Esophagus muscularis mucosa (tissue), 4 donors: ENCODE results near the gene LSMEM2. TPM values are rescaled to one million over a fixed set of nuclear protein-coding genes. Genes with fewer than 3 reads are reported as not detected.

Source experiments
- DNase-seq: peaks from one replicate; pipeline ENCODE4 v3.0.0-alpha.2; 2017; ENCODE audit errors: extremely low spot score
- H3K27ac ChIP-seq, 4 donors: fragments of 200-600 bp; sonication (generic); replicated peaks in 1 of 4; 1 replicate in 3 of 4; 2 replicates in 1 of 4; pipeline ENCODE4 v1.5.1; 2016 to 2019; ENCODE audit warnings: mild to moderate bottlenecking in 1 of 4
- H3K27me3 ChIP-seq, 4 donors: fragments of 200-600 bp; sonication (generic); one replicate each; pipeline versions ENCODE4 v1.5.1 to v1.6.0; 2016 to 2019
- H3K36me3 ChIP-seq, 4 donors: fragments of 200-600 bp; sonication (generic); one replicate each; pipeline ENCODE4 v1.5.1; 2016 to 2019
- H3K4me1 ChIP-seq, 4 donors: fragments of 200-600 bp; sonication (generic); one replicate each; pipeline ENCODE4 v1.5.1; 2016 to 2019
- H3K4me3 ChIP-seq, 4 donors: fragments of 200-600 bp; sonication (generic); 1 replicate in 2 of 4; 2 replicates in 2 of 4; pipeline ENCODE4 v1.5.1; 2016 to 2019; ENCODE audit warnings: mild to moderate bottlenecking in 4 of 4, moderate library complexity in 1 of 4
- H3K9me3 ChIP-seq, 4 donors: fragments of 200-600 bp; sonication (generic); 1 replicate in 3 of 4; 2 replicates in 1 of 4; pipeline ENCODE4 v1.5.1; 2016 to 2019
- EP300 ChIP-seq: sonication (generic); formaldehyde crosslinking; IDR thresholded peaks from one replicate; pipeline ENCODE4 v1.6.1; 2017; ENCODE audit warnings: antibody characterized with exemption
- POLR2A ChIP-seq: fragments of 450-650 bp; IDR thresholded peaks from one replicate; pipeline ENCODE4 v1.6.1; 2017; ENCODE audit warnings: antibody characterized with exemption, moderate library complexity, mild to moderate bottlenecking, low read depth
- POLR2AphosphoS5 ChIP-seq, 2 donors: sonication (generic); formaldehyde crosslinking; IDR thresholded peaks; one replicate each; pipeline ENCODE4 v1.6.1; 2017; ENCODE audit warnings: antibody characterized with exemption in 2 of 2
- WGBS: methylation state at CpG from one replicate; pipeline ENCODE4 v1.1.5; 2018; 5-methylcytosine and 5-hydroxymethylcytosine counted together
- intact Hi-C: fragments of 100-400 bp; cut with DNase I; formaldehyde crosslinking; loops from one replicate; pipeline ENCODE4 v1.15.1; 2023
- total RNA-seq, 4 donors: library from RNA; depleted of rRNA; stranded (reverse); fragments of >200 nt; gene quantifications; one replicate each; pipeline versions ENCODE4 v1.1.0 to v1.2.1, GENCODE V29; 2016
- TF ChIP-seq, protein P1 (sequence below), 3 experiments: fragments of 200-600 bp in 2 of 3; fragments of 450-650 bp in 1 of 3; sonication (generic) in 2 of 3; IDR thresholded peaks; one replicate each; pipeline ENCODE4 v1.5.1; 2017 to 2019; ENCODE audit warnings: antibody characterized with exemption in 3 of 3, mild to moderate bottlenecking in 2 of 3, moderate library complexity in 1 of 3

LSMEM2 gene
- total RNA-seq, 4 donors from 2014 or later: not detected

DNA sequence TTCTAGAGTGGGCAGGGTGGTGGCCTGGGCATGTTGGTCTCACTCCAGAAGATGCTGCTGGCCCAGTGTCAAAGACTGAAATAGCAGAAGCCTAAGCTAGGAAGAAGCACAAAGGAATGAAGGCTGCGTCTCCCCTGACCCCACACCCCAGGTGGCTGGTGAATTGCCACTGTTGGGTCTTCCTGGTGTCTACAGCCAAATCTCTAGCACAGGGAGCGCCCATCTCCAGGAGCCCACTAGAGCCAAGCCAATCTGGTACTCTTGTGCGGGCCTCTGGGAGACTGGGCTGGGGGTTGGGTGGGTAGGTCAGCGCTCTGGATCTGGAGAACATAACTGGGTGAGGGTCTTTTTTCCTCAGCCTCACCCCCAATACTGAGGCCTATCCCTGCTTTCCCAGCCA, 48.2 kb downstream of the LSMEM2 start:
- no peak for DNase-seq
- intact Hi-C loops: no loop called here
- H3K27me3 ChIP-seq: no peaks in the 10 kb centered on the region
- peaks cover 34 to 57% (median 52%) of the 10 kb centered on the region in 4 donors for H3K36me3 ChIP-seq
- peak overlapping the region; percentile 85 to 100 (median 98) for H3K4me3 ChIP-seq
- H3K27ac ChIP-seq: peak overlapping the region; percentile 83 to 93 (median 92)
- no peak for TF ChIP-seq POLR2A
- no peak for TF ChIP-seq POLR2AphosphoS5 (IDR thresholded peaks at IDR 0.05)
- TF ChIP-seq, protein P1, sequence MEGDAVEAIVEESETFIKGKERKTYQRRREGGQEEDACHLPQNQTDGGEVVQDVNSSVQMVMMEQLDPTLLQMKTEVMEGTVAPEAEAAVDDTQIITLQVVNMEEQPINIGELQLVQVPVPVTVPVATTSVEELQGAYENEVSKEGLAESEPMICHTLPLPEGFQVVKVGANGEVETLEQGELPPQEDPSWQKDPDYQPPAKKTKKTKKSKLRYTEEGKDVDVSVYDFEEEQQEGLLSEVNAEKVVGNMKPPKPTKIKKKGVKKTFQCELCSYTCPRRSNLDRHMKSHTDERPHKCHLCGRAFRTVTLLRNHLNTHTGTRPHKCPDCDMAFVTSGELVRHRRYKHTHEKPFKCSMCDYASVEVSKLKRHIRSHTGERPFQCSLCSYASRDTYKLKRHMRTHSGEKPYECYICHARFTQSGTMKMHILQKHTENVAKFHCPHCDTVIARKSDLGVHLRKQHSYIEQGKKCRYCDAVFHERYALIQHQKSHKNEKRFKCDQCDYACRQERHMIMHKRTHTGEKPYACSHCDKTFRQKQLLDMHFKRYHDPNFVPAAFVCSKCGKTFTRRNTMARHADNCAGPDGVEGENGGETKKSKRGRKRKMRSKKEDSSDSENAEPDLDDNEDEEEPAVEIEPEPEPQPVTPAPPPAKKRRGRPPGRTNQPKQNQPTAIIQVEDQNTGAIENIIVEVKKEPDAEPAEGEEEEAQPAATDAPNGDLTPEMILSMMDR (IDR thresholded peaks at IDR 0.05): no peak
- TF ChIP-seq EP300: no peak
- H3K4me1 ChIP-seq: peaks cover 38 to 68% (median 60%) of the 10 kb centered on the region in 4 donors
- no peaks in the 10 kb centered on the region for H3K9me3 ChIP-seq
- 66% methylated on average over 4 of the region's 4 CpGs for WGBS

DNA sequence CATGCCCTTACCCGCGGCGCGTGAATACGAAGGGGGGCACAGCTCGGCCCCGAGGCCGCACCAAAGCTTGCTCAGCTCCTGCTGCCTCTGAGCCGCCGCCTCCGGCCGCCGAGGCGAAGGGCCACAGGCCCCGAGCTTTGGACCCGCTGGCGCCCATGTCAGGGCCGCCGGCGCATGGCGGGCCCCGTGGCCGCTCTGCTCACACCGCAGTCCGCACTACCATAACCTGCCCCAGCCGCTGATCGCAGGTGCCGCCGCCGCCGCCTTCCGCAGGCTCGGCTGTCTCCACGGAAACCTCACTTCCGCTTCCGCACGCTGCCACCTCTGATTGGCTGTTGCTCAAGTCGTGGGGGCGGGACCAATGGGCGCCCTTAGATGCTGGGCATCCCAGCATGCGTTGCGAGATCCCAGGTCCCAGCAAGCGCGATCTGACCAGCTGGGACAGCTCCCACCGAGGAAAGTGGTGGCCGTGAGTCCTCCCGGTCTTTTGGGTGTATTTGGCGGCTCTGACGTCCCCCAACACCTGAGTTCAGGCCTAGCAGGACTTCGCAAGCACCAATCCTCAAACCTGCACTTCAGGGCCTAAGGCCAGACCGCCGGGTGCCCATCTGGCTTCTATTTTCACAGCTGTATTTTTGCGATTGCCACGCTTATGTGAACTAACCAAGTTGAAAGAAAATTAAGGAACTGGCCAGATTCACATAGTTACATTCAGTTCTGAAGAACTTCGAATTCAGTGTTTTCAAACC, 49.2 kb downstream of the LSMEM2 start, which contains the start of gene TUSC2:
TUSC2 (minus strand) TSS at position 281 of the 749 bp plus-strand sequence; CDS start at position 157, 124 bp downstream.
- peak within 1 kb of the TSS; percentile 83 to 93 (median 92) for H3K27ac ChIP-seq
- no peaks in the 10 kb centered on the region for H3K27me3 ChIP-seq
- H3K36me3 ChIP-seq: peaks cover 34 to 67% (median 56%) of the 10 kb centered on the region in 4 donors
- H3K4me1 ChIP-seq: peaks cover 48 to 68% (median 62%) of the 10 kb centered on the region in 4 donors
- peak; percentile 99 for DNase-seq
- intact Hi-C loops: no loop called here
- peak within 1 kb of the TSS; percentile 85 to 100 (median 98) for H3K4me3 ChIP-seq
- TF ChIP-seq, protein P1 (IDR thresholded peaks at IDR 0.05): peak in 1 of 3 experiments; percentile 20
- TF ChIP-seq EP300 (no peak), POLR2AphosphoS5 (IDR thresholded peaks at IDR 0.05) (peak; percentile 96 to 97), POLR2A (peak; percentile 62)
- WGBS: 9% methylated on average over 15 of the region's 55 CpGs
- no peaks in the 10 kb centered on the region for H3K9me3 ChIP-seq

DNA sequence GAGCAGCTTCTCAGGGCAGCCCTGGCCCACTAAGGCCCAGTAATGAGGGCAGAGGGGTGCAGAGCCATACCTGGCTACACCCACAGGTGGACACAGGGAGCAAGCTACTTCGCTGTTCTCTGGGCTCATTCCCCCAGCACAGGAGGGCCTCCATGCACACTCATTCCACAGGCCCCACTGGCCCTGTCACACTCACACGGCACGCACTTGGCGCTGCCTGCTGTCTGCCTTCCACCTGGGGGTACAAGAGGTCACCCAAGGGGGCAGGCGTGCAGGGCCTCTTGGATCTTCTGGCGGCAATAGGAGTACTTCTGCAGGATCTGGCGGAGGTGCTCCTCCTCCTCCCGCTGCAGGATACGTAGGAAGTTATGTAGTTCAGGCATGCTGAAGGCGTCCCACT, 51.4 kb downstream of the LSMEM2 start:
- peaks cover 34 to 61% (median 50%) of the 10 kb centered on the region in 4 donors for H3K36me3 ChIP-seq
- no peaks in the 10 kb centered on the region for H3K27me3 ChIP-seq
- TF ChIP-seq, protein P1 (IDR thresholded peaks at IDR 0.05): no peak
- TF ChIP-seq EP300: no peak
- intact Hi-C loops: no loop called here
- no peaks in the 10 kb centered on the region for H3K9me3 ChIP-seq
- no peak overlapping the region for H3K4me3 ChIP-seq
- H3K4me1 ChIP-seq: peaks cover 54 to 70% (median 65%) of the 10 kb centered on the region in 4 donors
- DNase-seq: no peak
- WGBS: 94% methylated on average over 6 of the region's 10 CpGs
- no peak overlapping the region for H3K27ac ChIP-seq

DNA sequence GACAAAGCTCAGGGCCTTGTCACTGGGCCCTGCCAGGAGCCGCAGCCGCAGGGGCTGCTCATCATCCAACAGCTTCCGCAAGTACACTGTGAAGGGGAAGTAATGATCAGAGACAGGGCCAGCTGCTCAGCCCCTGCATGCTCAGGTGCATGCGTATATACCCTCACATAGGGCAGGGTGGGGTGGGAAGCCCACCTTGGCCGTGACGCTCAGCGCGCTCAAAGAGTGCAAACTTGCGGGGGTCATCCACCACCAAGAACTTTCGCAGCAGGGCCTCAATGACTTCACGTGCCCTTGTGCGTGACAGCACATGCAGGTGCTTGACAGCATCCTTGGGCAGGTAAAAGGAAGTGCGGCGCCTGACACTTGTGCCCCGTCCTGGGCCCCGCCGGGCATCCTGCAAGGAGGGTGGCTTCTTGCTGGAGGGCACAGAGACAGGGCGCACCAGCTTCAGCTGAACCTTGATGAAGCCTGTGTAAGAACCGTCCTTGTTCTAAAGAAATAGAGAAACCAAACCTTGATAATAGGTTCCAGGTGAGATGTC, 52.5 kb downstream of the LSMEM2 start:
- H3K27ac ChIP-seq: no peak overlapping the region
- no peak for TF ChIP-seq POLR2AphosphoS5 (IDR thresholded peaks at IDR 0.05)
- TF ChIP-seq, protein P1 (IDR thresholded peaks at IDR 0.05): no peak
- TF ChIP-seq POLR2A: no peak
- TF ChIP-seq EP300: no peak
- peaks cover 65 to 70% (median 67%) of the 10 kb centered on the region in 4 donors for H3K4me1 ChIP-seq
- no peak overlapping the region for H3K4me3 ChIP-seq
- no peaks in the 10 kb centered on the region for H3K9me3 ChIP-seq
- H3K27me3 ChIP-seq: no peaks in the 10 kb centered on the region
- DNase-seq: no peak
- peaks cover 24 to 50% (median 39%) of the 10 kb centered on the region in 4 donors for H3K36me3 ChIP-seq
- 94% methylated on average over 19 of the region's 19 CpGs for WGBS
- intact Hi-C loops: no loop called here
